ENCODE measurements around the gene PCDHGA1.
A peak's percentile ranks its signal among the peaks of the same experiment; 100 is the strongest.

Gene PCDHGA1

DNA sequence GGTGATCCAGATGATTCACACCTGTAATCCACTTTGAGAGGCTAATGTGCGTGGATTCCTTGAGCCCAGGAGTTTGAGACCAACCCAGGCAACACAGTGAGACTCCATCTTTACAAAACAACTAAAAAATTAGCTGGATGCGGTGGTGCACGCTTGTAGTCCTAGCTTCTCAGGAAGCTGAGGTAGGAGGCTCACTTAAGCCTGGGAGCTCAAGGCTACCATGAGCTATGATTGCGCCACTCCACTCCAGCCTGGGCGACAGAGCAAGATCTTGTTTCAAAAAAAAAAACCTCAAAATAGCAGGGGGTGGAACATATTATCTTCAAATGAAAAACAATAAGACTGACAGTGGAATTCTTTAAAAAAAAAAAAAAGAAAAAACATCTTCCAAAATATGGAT, 217.6 kb downstream of the PCDHGA1 start (continued):
- no peak for TF ChIP-seq ZBTB21 (tag by site-specific recombination; IDR thresholded peaks at IDR 0.05)

DNA sequence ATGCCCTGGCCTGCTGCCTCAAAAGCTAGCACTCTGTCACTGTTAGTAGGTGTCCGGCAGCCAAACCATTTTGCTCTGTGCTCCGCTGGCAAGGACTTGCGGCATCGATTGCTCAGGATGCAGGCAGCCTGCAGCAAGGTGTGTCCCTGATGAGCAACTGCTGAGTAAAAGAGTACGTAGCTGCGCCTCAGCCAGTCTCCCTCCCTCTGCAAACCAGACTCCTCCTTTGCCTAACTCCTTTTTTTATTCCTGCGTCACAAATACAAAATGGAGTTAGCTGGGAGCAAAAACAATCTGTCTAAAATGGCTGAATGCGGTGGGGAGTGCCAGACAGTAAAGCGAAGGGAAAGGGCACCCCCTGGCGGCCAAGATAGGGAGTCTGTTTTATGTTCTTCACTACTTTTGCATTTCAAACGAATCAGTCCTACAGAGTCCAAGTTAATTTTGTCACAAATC, 227.4 kb downstream of the PCDHGA1 start:
- TF ChIP-seq, protein P1, sequence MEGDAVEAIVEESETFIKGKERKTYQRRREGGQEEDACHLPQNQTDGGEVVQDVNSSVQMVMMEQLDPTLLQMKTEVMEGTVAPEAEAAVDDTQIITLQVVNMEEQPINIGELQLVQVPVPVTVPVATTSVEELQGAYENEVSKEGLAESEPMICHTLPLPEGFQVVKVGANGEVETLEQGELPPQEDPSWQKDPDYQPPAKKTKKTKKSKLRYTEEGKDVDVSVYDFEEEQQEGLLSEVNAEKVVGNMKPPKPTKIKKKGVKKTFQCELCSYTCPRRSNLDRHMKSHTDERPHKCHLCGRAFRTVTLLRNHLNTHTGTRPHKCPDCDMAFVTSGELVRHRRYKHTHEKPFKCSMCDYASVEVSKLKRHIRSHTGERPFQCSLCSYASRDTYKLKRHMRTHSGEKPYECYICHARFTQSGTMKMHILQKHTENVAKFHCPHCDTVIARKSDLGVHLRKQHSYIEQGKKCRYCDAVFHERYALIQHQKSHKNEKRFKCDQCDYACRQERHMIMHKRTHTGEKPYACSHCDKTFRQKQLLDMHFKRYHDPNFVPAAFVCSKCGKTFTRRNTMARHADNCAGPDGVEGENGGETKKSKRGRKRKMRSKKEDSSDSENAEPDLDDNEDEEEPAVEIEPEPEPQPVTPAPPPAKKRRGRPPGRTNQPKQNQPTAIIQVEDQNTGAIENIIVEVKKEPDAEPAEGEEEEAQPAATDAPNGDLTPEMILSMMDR (tag by site-specific recombination; IDR thresholded peaks at IDR 0.05) = peak; percentile 49
- TF ChIP-seq ZNF174 (tag by site-specific recombination; IDR thresholded peaks at IDR 0.05) (no peak), ZBTB17 (tag by site-specific recombination; IDR thresholded peaks at IDR 0.05) (peak; percentile 94), ZNF654 (tag by site-specific recombination; IDR thresholded peaks at IDR 0.05; ENCODE audit: low read depth) (peak; percentile 56), YY1 (tag by site-specific recombination; IDR thresholded peaks at IDR 0.05) (peak; percentile 79), ZNF501 (tag by site-specific recombination; IDR thresholded peaks at IDR 0.05) (no peak)
- POLR2A ChIA-PET = interaction anchor here (1.0 kb wide), 2 partner anchors 82 to 160 kb away, joined by 3 read pairs; partner anchors contain the start of genes PCDHGB5 and PCDHGC3
- H3K4me1 ChIP-seq (ENCODE audit: control insufficient read depth, insufficient read depth, low read length) = no peaks in the 10 kb centered on the region
- no peak overlapping the region for H3K4me3 ChIP-seq (ENCODE audit: low read depth, low read length)
- H3K36me3 ChIP-seq (ENCODE audit: control insufficient read depth in 2 of 2, insufficient read depth in 1 of 2, low read length in 2 of 2) = peaks cover 11 to 42% of the 10 kb centered on the region in 2 experiments
- CTCF ChIA-PET = interaction anchor here (0.6 to 5.4 kb wide), 71 partner anchors 8 to 741 kb away, joined by 3 to 116 read pairs (median 6); partner anchors contain the start of genes PCDHB14, PCDHB15, PCDHB16 and PCDHB9
- H3K9me3 ChIP-seq (ENCODE audit: control insufficient read depth, insufficient read depth, low read depth, low read length) = no peaks in the 10 kb centered on the region
- H3K27ac ChIP-seq (ENCODE audit: extremely low read depth, low read depth, low read length) = no peak overlapping the region

DNA sequence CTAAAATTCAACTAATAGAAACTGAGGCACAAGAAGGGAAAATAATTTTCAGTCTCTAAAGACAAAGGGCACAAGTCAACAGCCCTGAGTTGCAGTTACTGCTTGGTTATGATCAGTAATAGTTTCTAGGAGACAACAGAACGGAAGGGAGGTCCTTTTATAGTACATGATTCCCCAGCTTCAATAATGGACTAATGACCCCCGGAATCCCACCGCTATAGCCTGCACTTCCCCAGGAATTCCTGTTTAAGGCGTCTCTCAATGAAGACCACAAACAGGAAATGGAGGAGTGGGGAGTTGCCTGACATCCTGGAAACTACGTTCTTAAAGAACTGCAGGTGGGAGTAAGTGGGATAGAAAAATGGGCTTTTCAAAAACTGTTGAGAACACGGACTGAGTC, 227.8 kb downstream of the PCDHGA1 start:
- H3K9me3 ChIP-seq (ENCODE audit: control insufficient read depth, insufficient read depth, low read depth, low read length) = no peaks in the 10 kb centered on the region
- no peaks in the 10 kb centered on the region for H3K4me1 ChIP-seq (ENCODE audit: control insufficient read depth, insufficient read depth, low read length)
- peaks cover 11 to 46% of the 10 kb centered on the region in 2 experiments for H3K36me3 ChIP-seq (ENCODE audit: control insufficient read depth in 2 of 2, insufficient read depth in 1 of 2, low read length in 2 of 2)
- H3K27ac ChIP-seq (ENCODE audit: extremely low read depth, low read depth, low read length) = no peak overlapping the region
- POLR2A ChIA-PET = interaction anchor here (1.0 kb wide), 2 partner anchors 82 to 161 kb away, joined by 3 read pairs; partner anchors contain the start of genes PCDHGB5 and PCDHGC3
- CTCF ChIA-PET = interaction anchor here (0.6 to 5.4 kb wide), 62 partner anchors 10 to 742 kb away, joined by 3 to 116 read pairs (median 6); partner anchors contain the start of genes PCDHB14, PCDHB15, PCDHB16 and PCDHB9
- H3K4me3 ChIP-seq (ENCODE audit: low read depth, low read length) = no peak overlapping the region
- TF ChIP-seq ZNF266 (tag by site-specific recombination; IDR thresholded peaks at IDR 0.05; ENCODE audit: low read depth) = no peak
- TF ChIP-seq, protein P2, sequence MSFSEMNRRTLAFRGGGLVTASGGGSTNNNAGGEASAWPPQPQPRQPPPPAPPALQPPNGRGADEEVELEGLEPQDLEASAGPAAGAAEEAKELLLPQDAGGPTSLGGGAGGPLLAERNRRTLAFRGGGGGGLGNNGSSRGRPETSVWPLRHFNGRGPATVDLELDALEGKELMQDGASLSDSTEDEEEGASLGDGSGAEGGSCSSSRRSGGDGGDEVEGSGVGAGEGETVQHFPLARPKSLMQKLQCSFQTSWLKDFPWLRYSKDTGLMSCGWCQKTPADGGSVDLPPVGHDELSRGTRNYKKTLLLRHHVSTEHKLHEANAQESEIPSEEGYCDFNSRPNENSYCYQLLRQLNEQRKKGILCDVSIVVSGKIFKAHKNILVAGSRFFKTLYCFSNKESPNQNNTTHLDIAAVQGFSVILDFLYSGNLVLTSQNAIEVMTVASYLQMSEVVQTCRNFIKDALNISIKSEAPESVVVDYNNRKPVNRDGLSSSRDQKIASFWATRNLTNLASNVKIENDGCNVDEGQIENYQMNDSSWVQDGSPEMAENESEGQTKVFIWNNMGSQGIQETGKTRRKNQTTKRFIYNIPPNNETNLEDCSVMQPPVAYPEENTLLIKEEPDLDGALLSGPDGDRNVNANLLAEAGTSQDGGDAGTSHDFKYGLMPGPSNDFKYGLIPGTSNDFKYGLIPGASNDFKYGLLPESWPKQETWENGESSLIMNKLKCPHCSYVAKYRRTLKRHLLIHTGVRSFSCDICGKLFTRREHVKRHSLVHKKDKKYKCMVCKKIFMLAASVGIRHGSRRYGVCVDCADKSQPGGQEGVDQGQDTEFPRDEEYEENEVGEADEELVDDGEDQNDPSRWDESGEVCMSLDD (tag by site-specific recombination; IDR thresholded peaks at IDR 0.05) = no peak
- no peak for TF ChIP-seq GLIS2 (tag by site-specific recombination; IDR thresholded peaks at IDR 0.05)
- no peak for TF ChIP-seq ZNF274 (IDR thresholded peaks at IDR 0.05; ENCODE audit: low read length)
- no peak for TF ChIP-seq ZNF274 (tag by site-specific recombination; IDR thresholded peaks at IDR 0.05; ENCODE audit: borderline replicate concordance)
- TF ChIP-seq ZNF433 (tag by site-specific recombination; IDR thresholded peaks at IDR 0.05; ENCODE audit: low read depth) = no peak
- TF ChIP-seq WT1 (tag by site-specific recombination; IDR thresholded peaks at IDR 0.05) = no peak
- no peak for TF ChIP-seq ZNF248 (tag by site-specific recombination; IDR thresholded peaks at IDR 0.05)
- TF ChIP-seq, protein P3, sequence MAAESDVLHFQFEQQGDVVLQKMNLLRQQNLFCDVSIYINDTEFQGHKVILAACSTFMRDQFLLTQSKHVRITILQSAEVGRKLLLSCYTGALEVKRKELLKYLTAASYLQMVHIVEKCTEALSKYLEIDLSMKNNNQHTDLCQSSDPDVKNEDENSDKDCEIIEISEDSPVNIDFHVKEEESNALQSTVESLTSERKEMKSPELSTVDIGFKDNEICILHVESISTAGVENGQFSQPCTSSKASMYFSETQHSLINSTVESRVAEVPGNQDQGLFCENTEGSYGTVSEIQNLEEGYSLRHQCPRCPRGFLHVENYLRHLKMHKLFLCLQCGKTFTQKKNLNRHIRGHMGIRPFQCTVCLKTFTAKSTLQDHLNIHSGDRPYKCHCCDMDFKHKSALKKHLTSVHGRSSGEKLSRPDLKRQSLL (tag by site-specific recombination; IDR thresholded peaks at IDR 0.05) = no peak
- TF ChIP-seq BCL11A (tag by site-specific recombination; IDR thresholded peaks at IDR 0.05; ENCODE audit: low read depth) = no peak
- no peak for TF ChIP-seq ZNF335 (tag by site-specific recombination; conservative IDR thresholded peaks at IDR 0.05)
- TF ChIP-seq ZBTB1 (tag by site-specific recombination; IDR thresholded peaks at IDR 0.05) = no peak
- no peak for TF ChIP-seq SCRT1 (tag by site-specific recombination; IDR thresholded peaks at IDR 0.05; ENCODE audit: borderline replicate concordance)
- TF ChIP-seq, protein P4, sequence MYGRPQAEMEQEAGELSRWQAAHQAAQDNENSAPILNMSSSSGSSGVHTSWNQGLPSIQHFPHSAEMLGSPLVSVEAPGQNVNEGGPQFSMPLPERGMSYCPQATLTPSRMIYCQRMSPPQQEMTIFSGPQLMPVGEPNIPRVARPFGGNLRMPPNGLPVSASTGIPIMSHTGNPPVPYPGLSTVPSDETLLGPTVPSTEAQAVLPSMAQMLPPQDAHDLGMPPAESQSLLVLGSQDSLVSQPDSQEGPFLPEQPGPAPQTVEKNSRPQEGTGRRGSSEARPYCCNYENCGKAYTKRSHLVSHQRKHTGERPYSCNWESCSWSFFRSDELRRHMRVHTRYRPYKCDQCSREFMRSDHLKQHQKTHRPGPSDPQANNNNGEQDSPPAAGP (tag by site-specific recombination; IDR thresholded peaks at IDR 0.05) = no peak
- no peak for TF ChIP-seq ZNF521 (tag by site-specific recombination; IDR thresholded peaks at IDR 0.05)
- TF ChIP-seq, protein P1 (tag by site-specific recombination; IDR thresholded peaks at IDR 0.05) = no peak
- TF ChIP-seq ZIC2 (tag by site-specific recombination; IDR thresholded peaks at IDR 0.05) = no peak
